ENCODE results near the gene CMBL.
"Not testable (repeated sequence)": the region's sequence is repeated elsewhere in the genome, so short reads cannot be mapped to it uniquely, and the experiment has no call there.

The CMBL gene

GRCh38 chr5:10307206-10308148 is at the start of gene CMBL:
Gene CMBL (minus strand): TSS chr5:10307902. CDS start chr5:10290762, 17,140 bp downstream.
- no peak for DNase-seq (ENCODE audit: low read depth in 2 of 2)

GRCh38 chr5:10355071-10355889 is 47.6 kb upstream of the CMBL start:
- DNase-seq (ENCODE audit: low read depth in 2 of 2): no peak

- peak in 1 of 2 donors; percentile 28 for DNase-seq (ENCODE audit: low read depth in 2 of 2)
Measured at GRCh38 chr5:10354048-10354872, 46.6 kb upstream of the CMBL start.

- DNase-seq (ENCODE audit: low read depth in 2 of 2): peak; percentile 88 to 93
Measured at GRCh38 chr5:10353241-10354047, 45.7 kb upstream of the CMBL start, which contains the start of gene MARCHF6. Gene MARCHF6 (plus strand): TSS chr5:10353695. CDS start chr5:10353899, 204 bp downstream.

- no peak for DNase-seq (ENCODE audit: low read depth in 2 of 2)
Measured at GRCh38 chr5:10352430-10353240, 44.9 kb upstream of the CMBL start.

- DNase-seq (ENCODE audit: low read depth in 2 of 2): no peak
Measured at GRCh38 chr5:10351919-10352318, 44.2 kb upstream of the CMBL start.

- no peak for DNase-seq (ENCODE audit: low read depth in 2 of 2)
Measured at GRCh38 chr5:10351199-10351905, 43.6 kb upstream of the CMBL start.

- no peak for DNase-seq (ENCODE audit: low read depth in 2 of 2)
Measured at GRCh38 chr5:10348258-10348657, 40.6 kb upstream of the CMBL start.

GRCh38 chr5:10344461-10345106 is 36.9 kb upstream of the CMBL start:
- not testable (repeated sequence) for DNase-seq (ENCODE audit: low read depth in 2 of 2)

GRCh38 chr5:10343486-10343885 is 35.8 kb upstream of the CMBL start:
- no peak for DNase-seq (ENCODE audit: low read depth in 2 of 2)

- DNase-seq (ENCODE audit: low read depth in 2 of 2): no peak
Measured at GRCh38 chr5:10339958-10340357, 32.3 kb upstream of the CMBL start.

- DNase-seq (ENCODE audit: low read depth in 2 of 2): no peak
Measured at GRCh38 chr5:10339058-10339811, 31.5 kb upstream of the CMBL start.

GRCh38 chr5:10338686-10339057 is 31.0 kb upstream of the CMBL start:
- no peak for DNase-seq (ENCODE audit: low read depth in 2 of 2)

- DNase-seq (ENCODE audit: low read depth in 2 of 2): no peak
Measured at GRCh38 chr5:10337986-10338385, 30.3 kb upstream of the CMBL start.

- DNase-seq (ENCODE audit: low read depth in 2 of 2): no peak
Measured at GRCh38 chr5:10337107-10337506, 29.4 kb upstream of the CMBL start.

GRCh38 chr5:10335711-10336470 is 28.2 kb upstream of the CMBL start:
- no peak for DNase-seq (ENCODE audit: low read depth in 2 of 2)

GRCh38 chr5:10334831-10335230 is 27.1 kb upstream of the CMBL start:
- no peak for DNase-seq (ENCODE audit: low read depth in 2 of 2)

Measured in stimulated activated CD4-positive, alpha-beta T cell treated with anti-CD3 and anti-CD28 coated beads, Interleukin-1b, Interleukin-23, amount 100 ng/mL, for 1 hour (primary cell).